ENCODE data around the gene RBPJL. TPM values are rescaled to one million over a fixed set of nuclear protein-coding genes. Genes with fewer than 3 reads are reported as not detected.
A peak's percentile ranks its signal among the peaks of the same experiment; 100 is the strongest.

Gene RBPJL
- total and polyA plus RNA-seq, 8 donors = 169 to 1,575 (median 454) TPM

DNA sequence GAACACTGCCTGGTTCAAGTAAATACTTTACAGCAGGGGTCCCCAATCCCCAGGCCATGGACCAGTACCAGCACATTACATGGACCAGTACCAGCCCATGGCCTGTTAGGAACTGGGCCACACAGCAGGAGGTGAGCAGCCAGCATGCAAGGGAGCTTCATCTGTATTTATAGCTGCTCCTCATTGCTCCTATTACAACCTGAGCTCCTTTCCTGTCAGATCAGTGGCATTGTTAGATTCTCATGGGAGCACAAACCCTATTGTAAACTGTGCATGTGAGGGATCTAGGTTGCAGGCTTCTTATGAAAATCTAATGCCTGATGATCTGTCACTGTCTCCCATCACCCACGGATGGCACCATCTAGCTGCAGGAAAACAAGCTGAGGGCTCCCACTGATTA, 12.0 kb upstream of the RBPJL start:
- intact Hi-C loops (cut with DNase I) = loop anchor here in 1 of 3 donors (5.0 kb wide), 1 partner anchor 192 kb away; the partner anchor contains the start of gene KCNS1
- FAIRE-seq (no peak), ATAC-seq (no peak), DNase-seq (no peak)
- TF ChIP-seq, protein P1, sequence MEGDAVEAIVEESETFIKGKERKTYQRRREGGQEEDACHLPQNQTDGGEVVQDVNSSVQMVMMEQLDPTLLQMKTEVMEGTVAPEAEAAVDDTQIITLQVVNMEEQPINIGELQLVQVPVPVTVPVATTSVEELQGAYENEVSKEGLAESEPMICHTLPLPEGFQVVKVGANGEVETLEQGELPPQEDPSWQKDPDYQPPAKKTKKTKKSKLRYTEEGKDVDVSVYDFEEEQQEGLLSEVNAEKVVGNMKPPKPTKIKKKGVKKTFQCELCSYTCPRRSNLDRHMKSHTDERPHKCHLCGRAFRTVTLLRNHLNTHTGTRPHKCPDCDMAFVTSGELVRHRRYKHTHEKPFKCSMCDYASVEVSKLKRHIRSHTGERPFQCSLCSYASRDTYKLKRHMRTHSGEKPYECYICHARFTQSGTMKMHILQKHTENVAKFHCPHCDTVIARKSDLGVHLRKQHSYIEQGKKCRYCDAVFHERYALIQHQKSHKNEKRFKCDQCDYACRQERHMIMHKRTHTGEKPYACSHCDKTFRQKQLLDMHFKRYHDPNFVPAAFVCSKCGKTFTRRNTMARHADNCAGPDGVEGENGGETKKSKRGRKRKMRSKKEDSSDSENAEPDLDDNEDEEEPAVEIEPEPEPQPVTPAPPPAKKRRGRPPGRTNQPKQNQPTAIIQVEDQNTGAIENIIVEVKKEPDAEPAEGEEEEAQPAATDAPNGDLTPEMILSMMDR (IDR thresholded peaks at IDR 0.05) = no peak
- H3K36me3 ChIP-seq = no peaks in the 10 kb centered on the region
- H3K27me3 ChIP-seq = no peaks in the 10 kb centered on the region
- H3K4me3 ChIP-seq = no peak overlapping the region
- H3K4me1 ChIP-seq = peaks cover 0 to 5% (median 0%) of the 10 kb centered on the region in 3 donors
- no peaks in the 10 kb centered on the region for H3K9me3 ChIP-seq
- 92 to 97% methylated on average over 1 of the region's 1 CpG for WGBS, 2 donors
- no peak overlapping the region for H3K27ac ChIP-seq

DNA sequence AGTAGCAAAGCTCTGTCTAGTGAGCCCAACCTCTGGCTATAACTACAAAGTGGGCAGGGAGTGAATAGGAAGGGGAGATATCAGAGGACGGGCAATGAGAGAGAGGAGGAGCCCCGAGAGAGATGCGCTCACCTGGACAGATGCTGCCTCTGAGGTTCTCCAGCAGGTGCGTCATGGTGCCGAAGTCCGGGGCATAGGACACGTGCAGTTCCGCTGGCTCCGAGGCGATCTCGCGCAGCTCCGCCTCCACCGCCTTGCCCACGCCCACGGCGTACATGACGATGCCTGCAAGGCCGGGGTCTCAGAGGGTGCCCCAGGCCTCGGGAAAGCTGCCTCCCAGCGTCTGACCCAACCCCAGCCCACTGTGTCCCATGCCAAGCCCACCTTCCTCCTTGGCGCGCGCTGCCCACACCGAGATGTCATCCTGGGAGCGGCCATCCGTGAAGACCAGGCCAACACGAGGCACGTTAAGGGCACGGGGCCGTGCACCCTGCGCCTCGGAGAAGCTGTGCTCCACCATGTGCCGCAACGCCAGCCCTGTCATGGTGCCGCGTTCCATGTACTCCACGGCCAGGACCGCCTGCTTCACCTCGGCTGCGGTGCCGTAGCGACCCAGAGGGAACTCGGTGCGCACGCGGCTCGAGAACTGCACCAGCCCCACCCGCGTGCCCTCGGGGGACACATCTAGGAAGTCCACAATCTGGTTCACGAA, 8.7 kb upstream of the RBPJL start:
- no peak overlapping the region for H3K27ac ChIP-seq
- WGBS, 2 donors = 92 to 95% methylated on average over 52 of the region's 52 CpGs
- no peaks in the 10 kb centered on the region for H3K27me3 ChIP-seq
- H3K9me3 ChIP-seq = no peaks in the 10 kb centered on the region
- FAIRE-seq (no peak), DNase-seq (peak in 1 of 6 donors; percentile 65), ATAC-seq (no peak)
- no peak overlapping the region for H3K4me3 ChIP-seq
- H3K4me1 ChIP-seq = no peaks in the 10 kb centered on the region
- intact Hi-C loops (cut with DNase I) = no loop called here
- TF ChIP-seq, protein P1 (IDR thresholded peaks at IDR 0.05) = no peak
- no peaks in the 10 kb centered on the region for H3K36me3 ChIP-seq

GRCh38 chr20:45299786-45300185, 6.9 kb upstream of the RBPJL start:
- TF ChIP-seq, protein P1 (IDR thresholded peaks at IDR 0.05) = no peak
- Histone ChIP-seq H3K9me3 (no peaks in the 10 kb centered on the region), H3K27me3 (no peaks in the 10 kb centered on the region), H3K27ac (no peak overlapping the region), H3K36me3 (no peaks in the 10 kb centered on the region), H3K4me3 (no peak overlapping the region), H3K4me1 (peaks cover 0 to under 1% (median 0%) of the 10 kb centered on the region in 3 donors)
- intact Hi-C loops (cut with DNase I) = no loop called here
- ATAC-seq (no peak), DNase-seq (no peak), FAIRE-seq (no peak)
- WGBS, 2 donors = 90 to 94% methylated on average over 5 to 6 of the region's 6 CpGs

DNA sequence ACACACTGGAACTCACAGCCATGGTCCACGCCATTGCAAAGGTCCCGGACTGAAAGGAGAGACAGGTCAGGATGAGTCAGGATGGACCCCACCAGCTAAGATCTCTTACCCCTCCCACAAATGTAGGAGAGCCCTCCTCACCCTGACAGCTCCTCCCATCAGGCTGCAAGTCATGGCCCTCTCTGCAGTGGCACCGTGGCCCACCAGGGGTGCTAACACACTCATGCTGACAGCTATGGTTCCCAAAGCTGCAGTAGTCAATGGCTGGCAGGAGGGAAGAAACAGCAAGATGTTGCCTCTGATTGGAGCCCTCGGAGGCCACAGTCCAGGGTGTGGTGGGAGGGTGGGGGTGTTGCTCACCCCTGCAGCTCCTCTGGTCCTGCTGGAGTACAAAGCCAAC, 5.7 kb upstream of the RBPJL start:
- Histone ChIP-seq H3K27me3 (no peaks in the 10 kb centered on the region), H3K4me3 (no peak overlapping the region), H3K36me3 (no peaks in the 10 kb centered on the region), H3K4me1 (peaks cover 2 to 9% (median 5%) of the 10 kb centered on the region in 3 donors), H3K27ac (no peak overlapping the region), H3K9me3 (no peaks in the 10 kb centered on the region)
- TF ChIP-seq, protein P1 (IDR thresholded peaks at IDR 0.05) = no peak
- WGBS, 2 donors = 61 to 73% methylated on average over 4 of the region's 4 CpGs
- FAIRE-seq = no peak
- peak in 1 of 6 donors; percentile 27 for DNase-seq
- intact Hi-C loops (cut with DNase I) = no loop called here
- no peak for ATAC-seq

DNA sequence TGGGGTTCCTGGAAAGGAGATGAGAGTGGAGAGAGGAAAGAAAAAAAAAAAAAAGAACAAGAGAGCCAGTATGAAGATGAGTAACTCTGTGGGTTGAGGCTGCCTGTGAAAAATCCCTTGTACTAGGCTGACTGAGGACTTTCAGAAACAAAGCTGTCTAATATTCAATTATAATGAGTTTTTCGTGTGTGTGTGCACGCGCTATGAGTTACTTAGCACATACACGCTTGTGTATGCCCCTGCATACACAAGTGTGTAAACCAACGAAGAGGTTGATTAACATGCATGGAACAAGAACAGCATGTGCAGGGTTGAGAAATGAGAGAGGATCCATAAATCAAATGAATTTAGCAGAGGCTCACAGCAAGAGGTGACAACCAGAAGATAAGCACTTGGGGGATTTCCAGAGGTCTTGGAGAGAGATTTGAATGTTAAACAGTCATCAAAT, 4.8 kb upstream of the RBPJL start:
- intact Hi-C loops (cut with DNase I) = no loop called here

More for the DNA sequence above, 4.8 kb upstream of the RBPJL start:
- H3K9me3 ChIP-seq = no peaks in the 10 kb centered on the region
- DNase-seq (no peak), FAIRE-seq (no peak), ATAC-seq (no peak)
- TF ChIP-seq, protein P1 (IDR thresholded peaks at IDR 0.05) = no peak
- 68 to 75% methylated on average over 5 of the region's 5 CpGs for WGBS, 2 donors
- peaks cover 5 to 10% (median 9%) of the 10 kb centered on the region in 3 donors for H3K4me1 ChIP-seq
- H3K36me3 ChIP-seq = no peaks in the 10 kb centered on the region
- no peak overlapping the region for H3K27ac ChIP-seq
- no peak overlapping the region for H3K4me3 ChIP-seq
- H3K27me3 ChIP-seq = no peaks in the 10 kb centered on the region

All from pancreas (tissue), 10 donors.